Activated B cell treated with CpG ODN at 0.5 μM for 24 hours (primary cell): ENCODE measurements around the gene BRD8. TPM values are rescaled to one million over a fixed set of nuclear protein-coding genes. Genes with fewer than 3 reads are reported as not detected.
"Not testable (repeated sequence)": the region's sequence is repeated elsewhere in the genome, so short reads cannot be mapped to it uniquely, and the experiment has no call there.

Experiments
- ATAC-seq: fragments of 200-7000 bp; cut with Tn5 transposase; one replicate; pipeline ENCODE4 v1.10.0; 2021; ENCODE audit warnings: low read depth, mild to moderate bottlenecking, moderate library complexity
- CTCF ChIA-PET: fragments of 350-600 bp; sonication (Branson Sonifier 250); formaldehyde crosslinking; loops from one replicate; lab custom pipeline; 2021; ENCODE audit warnings: antibody characterized with exemption; lab: Charles Lee
- POLR2A ChIA-PET: fragments of 350-600 bp; sonication (Branson Sonifier 250); formaldehyde crosslinking; loops from one replicate; lab custom pipeline; 2021; ENCODE audit warnings: antibody characterized with exemption; lab: Charles Lee
- DNase-seq: peaks from one replicate; pipeline ENCODE4 v3.0.0; 2022
- H3K27ac Mint-ChIP-seq: one replicate; pipeline ENCODE4 v1.8.0; 2020; ENCODE audit warnings: mixed read lengths
- H3K27me3 Mint-ChIP-seq: one replicate; pipeline ENCODE4 v1.8.0; 2021; ENCODE audit warnings: mixed read lengths
- H3K36me3 Mint-ChIP-seq: one replicate; pipeline ENCODE4 v1.8.0; 2021; ENCODE audit warnings: low read depth, mixed read lengths
- H3K4me1 Mint-ChIP-seq: one replicate; pipeline ENCODE4 v1.8.0; 2021; ENCODE audit warnings: mixed read lengths
- H3K4me3 Mint-ChIP-seq: one replicate; pipeline ENCODE4 v1.8.0; 2020; ENCODE audit warnings: mild to moderate bottlenecking, mixed read lengths
- H3K9me3 Mint-ChIP-seq: one replicate; pipeline ENCODE4 v1.8.0; 2020; ENCODE audit warnings: mixed read lengths
- intact Hi-C: fragments of 100-400 bp; cut with micrococcal nuclease; formaldehyde crosslinking; loops from one replicate; pipeline ENCODE4 v1.15.1; 2024
- total RNA-seq: library from RNA; stranded (reverse); gene quantifications from 2 replicates; pipeline ENCODE4 v1.2.3, GENCODE V29; 2022
- TF ChIP-seq, protein P1 (sequence below): fragments of 200-600 bp; IDR thresholded peaks from one replicate; pipeline ENCODE4 v1.8.0; 2022; ENCODE audit warnings: antibody characterized with exemption, mild to moderate bottlenecking

The BRD8 gene
- total RNA-seq, 1 donor from 2014 or later, result 77.8 TPM

GRCh38 chr5:138216799-138217198, 38.4 kb upstream of the BRD8 start:
- ChIA-PET CTCF (no interaction called here), POLR2A (no interaction called here)
- ATAC-seq (no peak), DNase-seq (no peak)
- intact Hi-C loops, result loop anchor here (10.0 kb wide), 1 partner anchor 538 kb away; the partner anchor contains the start of gene CTNNA1
- Mint-ChIP-seq H3K36me3 (peaks cover 6% of the 10 kb centered on the region), H3K4me1 (peaks cover 19% of the 10 kb centered on the region), H3K9me3 (no peaks in the 10 kb centered on the region), H3K4me3 (no peak overlapping the region), H3K27ac (no peak overlapping the region), H3K27me3 (peaks cover 10% of the 10 kb centered on the region)
- TF ChIP-seq, protein P1, sequence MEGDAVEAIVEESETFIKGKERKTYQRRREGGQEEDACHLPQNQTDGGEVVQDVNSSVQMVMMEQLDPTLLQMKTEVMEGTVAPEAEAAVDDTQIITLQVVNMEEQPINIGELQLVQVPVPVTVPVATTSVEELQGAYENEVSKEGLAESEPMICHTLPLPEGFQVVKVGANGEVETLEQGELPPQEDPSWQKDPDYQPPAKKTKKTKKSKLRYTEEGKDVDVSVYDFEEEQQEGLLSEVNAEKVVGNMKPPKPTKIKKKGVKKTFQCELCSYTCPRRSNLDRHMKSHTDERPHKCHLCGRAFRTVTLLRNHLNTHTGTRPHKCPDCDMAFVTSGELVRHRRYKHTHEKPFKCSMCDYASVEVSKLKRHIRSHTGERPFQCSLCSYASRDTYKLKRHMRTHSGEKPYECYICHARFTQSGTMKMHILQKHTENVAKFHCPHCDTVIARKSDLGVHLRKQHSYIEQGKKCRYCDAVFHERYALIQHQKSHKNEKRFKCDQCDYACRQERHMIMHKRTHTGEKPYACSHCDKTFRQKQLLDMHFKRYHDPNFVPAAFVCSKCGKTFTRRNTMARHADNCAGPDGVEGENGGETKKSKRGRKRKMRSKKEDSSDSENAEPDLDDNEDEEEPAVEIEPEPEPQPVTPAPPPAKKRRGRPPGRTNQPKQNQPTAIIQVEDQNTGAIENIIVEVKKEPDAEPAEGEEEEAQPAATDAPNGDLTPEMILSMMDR, result no peak

- H3K27me3 Mint-ChIP-seq, result no peaks in the 10 kb centered on the region
- peak within 1 kb of the TSS; percentile 99 for H3K4me3 Mint-ChIP-seq
- H3K27ac Mint-ChIP-seq, result peak within 1 kb of the TSS; percentile 93
- TF ChIP-seq, protein P1, result no peak
- peak; percentile 96 for ATAC-seq
- no peaks in the 10 kb centered on the region for H3K9me3 Mint-ChIP-seq
- peaks cover 14% of the 10 kb centered on the region for H3K36me3 Mint-ChIP-seq
- intact Hi-C loops, result loop anchor here (1.0 to 10.0 kb wide), 5 partner anchors 35 to 541 kb away; partner anchors contain the start of genes BRD8, CTNNA1, HSPA9 and KDM3B
- ChIA-PET CTCF (interaction anchor here (1.2 kb wide), 2 partner anchors 19 to 140 kb away, joined by 3 to 6 read pairs; no protein-coding TSS in a partner anchor), POLR2A (interaction anchor here (0.6 to 2.7 kb wide), 14 partner anchors 9 to 528 kb away, joined by 3 to 15 read pairs (median 6); partner anchors contain the start of genes BRD8, CDC25C, ETF1 and FAM13B)
- peak; percentile 67 for DNase-seq
- peaks cover 27% of the 10 kb centered on the region for H3K4me1 Mint-ChIP-seq
These were observed 35.0 kb upstream of the BRD8 start, which contains the start of gene CDC23 for GRCh38 chr5:138213161-138214029. Gene CDC23 (minus strand): TSS chr5:138213323. CDS start chr5:138213312, 11 bp downstream.

GRCh38 chr5:138212828-138213160, 34.4 kb upstream of the BRD8 start:
- CTCF ChIA-PET, result interaction anchor here (1.1 to 1.2 kb wide), 3 partner anchors 19 to 141 kb away, joined by 3 to 6 read pairs (median 3); partner anchors contain the start of gene KDM3B
- peaks cover 19% of the 10 kb centered on the region for H3K36me3 Mint-ChIP-seq
- peak overlapping the region; percentile 93 for H3K27ac Mint-ChIP-seq
- H3K27me3 Mint-ChIP-seq, result no peaks in the 10 kb centered on the region
- DNase-seq (no peak), ATAC-seq (peak; percentile 12)
- TF ChIP-seq, protein P1, result no peak
- no peaks in the 10 kb centered on the region for H3K9me3 Mint-ChIP-seq
- peak overlapping the region; percentile 99 for H3K4me3 Mint-ChIP-seq
- POLR2A ChIA-PET, result interaction anchor here (0.5 to 2.7 kb wide), 10 partner anchors 10 to 363 kb away, joined by 3 to 15 read pairs (median 6); partner anchors contain the start of genes BRD8, CDC25C, ETF1 and FAM53C
- H3K4me1 Mint-ChIP-seq, result peaks cover 29% of the 10 kb centered on the region
- intact Hi-C loops, result loop anchor here (1.0 to 10.0 kb wide), 5 partner anchors 34 to 542 kb away; partner anchors contain the start of genes BRD8, CTNNA1, HSPA9 and KDM3B

DNA sequence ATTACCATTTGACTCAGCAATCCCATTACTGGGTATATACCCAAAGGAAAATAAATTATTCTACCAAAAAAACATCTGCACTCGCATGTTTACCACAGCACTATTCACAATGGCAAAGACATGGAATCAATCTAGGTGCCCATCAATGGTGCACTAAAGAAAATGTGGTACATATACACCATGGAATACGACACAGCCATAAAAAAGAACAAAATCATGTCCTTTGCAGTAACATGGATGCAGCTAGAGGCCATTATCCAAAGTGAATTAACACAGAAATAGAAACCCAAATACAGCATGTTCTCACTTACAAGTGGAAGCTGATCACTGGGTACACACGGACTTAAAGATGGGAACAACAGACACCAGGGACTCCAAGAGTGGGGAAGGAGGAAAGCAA, 32.6 kb upstream of the BRD8 start:
- no peaks in the 10 kb centered on the region for H3K27me3 Mint-ChIP-seq
- DNase-seq (no peak), ATAC-seq (no peak)
- POLR2A ChIA-PET, result no interaction called here
- peaks cover 29% of the 10 kb centered on the region for H3K4me1 Mint-ChIP-seq
- no peak overlapping the region for H3K27ac Mint-ChIP-seq
- intact Hi-C loops, result loop anchor here (10.0 kb wide), 1 partner anchor 544 kb away; the partner anchor contains the start of gene CTNNA1
- peak overlapping the region; percentile 52 for H3K4me3 Mint-ChIP-seq
- TF ChIP-seq, protein P1, result no peak
- peaks cover 22% of the 10 kb centered on the region for H3K36me3 Mint-ChIP-seq
- H3K9me3 Mint-ChIP-seq, result no peaks in the 10 kb centered on the region
- CTCF ChIA-PET, result no interaction called here

GRCh38 chr5:138193859-138194258, 15.4 kb upstream of the BRD8 start:
- H3K4me3 Mint-ChIP-seq, H3K27me3 Mint-ChIP-seq, H3K27ac Mint-ChIP-seq, H3K4me1 Mint-ChIP-seq, H3K9me3 Mint-ChIP-seq, intact Hi-C loops, DNase-seq: not testable (repeated sequence)
- ATAC-seq, result peak; percentile 40
- ChIA-PET CTCF (interaction anchor here (1.2 kb wide), 1 partner anchor 19 kb away, joined by 3 read pairs; the partner anchor contains the start of gene CDC23), POLR2A (interaction anchor here (1.1 kb wide), 1 partner anchor 160 kb away, joined by 3 read pairs; no protein-coding TSS in a partner anchor)
- H3K36me3 Mint-ChIP-seq, result peaks cover 68% of the 10 kb centered on the region
